ENCODE data around the gene GREB1. TPM values are rescaled to one million over a fixed set of nuclear protein-coding genes. Genes with fewer than 3 reads are reported as not detected.

Gene GREB1
- total RNA-seq, 1 experiment from 2014 or later = 2.8 TPM

- no peak for DNase-seq (ENCODE audit: low spot score)
Observed at GRCh38 chr2:11537951-11538350, 4.1 kb downstream of the GREB1 start.

GRCh38 chr2:11539317-11540147, 5.7 kb downstream of the GREB1 start:
- no peak for DNase-seq (ENCODE audit: low spot score)

GRCh38 chr2:11540148-11540995, 6.5 kb downstream of the GREB1 start:
- no peak for DNase-seq (ENCODE audit: low spot score)

- no peak for DNase-seq (ENCODE audit: low spot score)
Observed at GRCh38 chr2:11540996-11541692, 7.3 kb downstream of the GREB1 start.

- no peak for DNase-seq (ENCODE audit: low spot score)
Observed at GRCh38 chr2:11541693-11542274, 7.9 kb downstream of the GREB1 start.

- no peak for DNase-seq (ENCODE audit: low spot score)
Observed at GRCh38 chr2:11542275-11542819, 8.5 kb downstream of the GREB1 start.

- DNase-seq (ENCODE audit: low spot score) = no peak
Observed at GRCh38 chr2:11543337-11544216, 9.7 kb downstream of the GREB1 start.

GRCh38 chr2:11546072-11546471, 12.2 kb downstream of the GREB1 start:
- no peak for DNase-seq (ENCODE audit: low spot score)

GRCh38 chr2:11547912-11548497, 14.2 kb downstream of the GREB1 start:
- DNase-seq (ENCODE audit: low spot score) = no peak

GRCh38 chr2:11550302-11550701, 16.5 kb downstream of the GREB1 start:
- no peak for DNase-seq (ENCODE audit: low spot score)

GRCh38 chr2:11550901-11551568, 17.2 kb downstream of the GREB1 start:
- DNase-seq (ENCODE audit: low spot score) = no peak

- DNase-seq (ENCODE audit: low spot score) = no peak
Observed at GRCh38 chr2:11551569-11552259, 17.9 kb downstream of the GREB1 start.

GRCh38 chr2:11552260-11552638, 18.4 kb downstream of the GREB1 start:
- no peak for DNase-seq (ENCODE audit: low spot score)

- peak; percentile 91 for DNase-seq (ENCODE audit: low spot score)
Observed at GRCh38 chr2:11553661-11554398, 20.0 kb downstream of the GREB1 start.

GRCh38 chr2:11554399-11554716, 20.5 kb downstream of the GREB1 start:
- DNase-seq (ENCODE audit: low spot score) = no peak

- no peak for DNase-seq (ENCODE audit: low spot score)
Observed at GRCh38 chr2:11556101-11556806, 22.4 kb downstream of the GREB1 start.

- no peak for DNase-seq (ENCODE audit: low spot score)
Observed at GRCh38 chr2:11558214-11558886, 24.5 kb downstream of the GREB1 start.
